ENCODE data around the gene PRSS57.

DNA sequence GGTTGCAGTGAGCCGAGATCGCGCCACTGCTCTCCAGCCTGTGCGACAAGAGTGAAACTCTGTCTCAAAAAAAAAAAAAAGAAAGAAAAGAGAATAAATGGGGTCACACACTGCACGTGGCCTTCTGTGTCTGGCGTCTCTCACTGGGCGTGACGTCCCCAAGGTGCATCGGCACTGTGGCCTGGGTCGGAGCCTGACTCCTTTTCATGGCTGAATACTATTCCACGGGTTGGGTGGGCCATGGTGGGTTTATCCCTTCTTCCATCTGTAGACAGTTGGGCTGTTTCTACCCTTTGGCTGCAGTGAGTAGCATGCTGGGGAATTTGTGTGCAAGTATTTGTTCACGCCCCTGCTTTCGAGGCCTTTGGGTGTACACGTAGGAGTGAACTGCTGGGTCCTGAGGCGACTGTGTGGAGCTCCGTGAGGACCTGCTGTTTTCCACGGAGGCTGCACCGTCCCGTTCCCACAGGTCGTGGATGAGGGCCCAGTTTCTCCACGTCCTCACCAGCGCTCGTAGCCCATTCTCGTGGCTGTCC lies 47.4 kb upstream of the PRSS57 start:
- TF ChIP-seq, protein P1, sequence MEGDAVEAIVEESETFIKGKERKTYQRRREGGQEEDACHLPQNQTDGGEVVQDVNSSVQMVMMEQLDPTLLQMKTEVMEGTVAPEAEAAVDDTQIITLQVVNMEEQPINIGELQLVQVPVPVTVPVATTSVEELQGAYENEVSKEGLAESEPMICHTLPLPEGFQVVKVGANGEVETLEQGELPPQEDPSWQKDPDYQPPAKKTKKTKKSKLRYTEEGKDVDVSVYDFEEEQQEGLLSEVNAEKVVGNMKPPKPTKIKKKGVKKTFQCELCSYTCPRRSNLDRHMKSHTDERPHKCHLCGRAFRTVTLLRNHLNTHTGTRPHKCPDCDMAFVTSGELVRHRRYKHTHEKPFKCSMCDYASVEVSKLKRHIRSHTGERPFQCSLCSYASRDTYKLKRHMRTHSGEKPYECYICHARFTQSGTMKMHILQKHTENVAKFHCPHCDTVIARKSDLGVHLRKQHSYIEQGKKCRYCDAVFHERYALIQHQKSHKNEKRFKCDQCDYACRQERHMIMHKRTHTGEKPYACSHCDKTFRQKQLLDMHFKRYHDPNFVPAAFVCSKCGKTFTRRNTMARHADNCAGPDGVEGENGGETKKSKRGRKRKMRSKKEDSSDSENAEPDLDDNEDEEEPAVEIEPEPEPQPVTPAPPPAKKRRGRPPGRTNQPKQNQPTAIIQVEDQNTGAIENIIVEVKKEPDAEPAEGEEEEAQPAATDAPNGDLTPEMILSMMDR (conservative IDR thresholded peaks at IDR 0.05 in 1 of 2, IDR thresholded peaks at IDR 0.05 in 1 of 2; ENCODE audit: extremely low read depth in 1 of 2, insufficient read depth in 1 of 2, low read depth in 1 of 2, low read length in 2 of 2): no peak
- TF ChIP-seq EZH2 (IDR thresholded peaks at IDR 0.05; ENCODE audit: borderline replicate concordance, low read length): no peak

Measured in mammary epithelial cell (primary cell).